ENCODE results near the gene KRAS.

The KRAS gene

DNA sequence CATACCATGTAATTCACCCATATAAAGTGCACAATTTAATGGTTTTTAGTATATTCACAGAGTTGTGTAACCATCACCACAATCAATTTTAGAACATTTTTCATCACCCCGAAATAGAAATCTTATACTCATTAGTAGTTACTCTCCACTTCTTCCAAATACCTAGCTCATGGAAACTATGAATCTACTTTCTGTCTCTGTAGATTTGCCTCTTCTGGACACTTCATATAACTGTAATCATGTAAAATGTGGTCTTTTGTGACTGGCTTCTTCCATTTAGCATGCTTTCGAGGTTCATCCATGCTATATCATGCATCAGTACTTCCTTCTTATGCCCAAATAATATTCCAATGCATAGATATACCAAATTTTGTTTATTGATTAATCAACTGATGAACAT lies 66.6 kb downstream of the KRAS start:
- TF ChIP-seq, protein P1, sequence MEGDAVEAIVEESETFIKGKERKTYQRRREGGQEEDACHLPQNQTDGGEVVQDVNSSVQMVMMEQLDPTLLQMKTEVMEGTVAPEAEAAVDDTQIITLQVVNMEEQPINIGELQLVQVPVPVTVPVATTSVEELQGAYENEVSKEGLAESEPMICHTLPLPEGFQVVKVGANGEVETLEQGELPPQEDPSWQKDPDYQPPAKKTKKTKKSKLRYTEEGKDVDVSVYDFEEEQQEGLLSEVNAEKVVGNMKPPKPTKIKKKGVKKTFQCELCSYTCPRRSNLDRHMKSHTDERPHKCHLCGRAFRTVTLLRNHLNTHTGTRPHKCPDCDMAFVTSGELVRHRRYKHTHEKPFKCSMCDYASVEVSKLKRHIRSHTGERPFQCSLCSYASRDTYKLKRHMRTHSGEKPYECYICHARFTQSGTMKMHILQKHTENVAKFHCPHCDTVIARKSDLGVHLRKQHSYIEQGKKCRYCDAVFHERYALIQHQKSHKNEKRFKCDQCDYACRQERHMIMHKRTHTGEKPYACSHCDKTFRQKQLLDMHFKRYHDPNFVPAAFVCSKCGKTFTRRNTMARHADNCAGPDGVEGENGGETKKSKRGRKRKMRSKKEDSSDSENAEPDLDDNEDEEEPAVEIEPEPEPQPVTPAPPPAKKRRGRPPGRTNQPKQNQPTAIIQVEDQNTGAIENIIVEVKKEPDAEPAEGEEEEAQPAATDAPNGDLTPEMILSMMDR (IDR thresholded peaks at IDR 0.05; ENCODE audit: unreplicated experiment in 3 of 3) = no peak
- no peaks in the 10 kb centered on the region for H3K36me3 Mint-ChIP-seq (ENCODE audit: low read depth)
- H3K27me3 Mint-ChIP-seq (ENCODE audit: low read depth) = no peaks in the 10 kb centered on the region
- H3K27ac Mint-ChIP-seq = no peak overlapping the region
- H3K4me3 Mint-ChIP-seq = no peak overlapping the region
- no peaks in the 10 kb centered on the region for H3K9me3 Mint-ChIP-seq
- H3K4me1 Mint-ChIP-seq = peaks cover 4% of the 10 kb centered on the region

DNA sequence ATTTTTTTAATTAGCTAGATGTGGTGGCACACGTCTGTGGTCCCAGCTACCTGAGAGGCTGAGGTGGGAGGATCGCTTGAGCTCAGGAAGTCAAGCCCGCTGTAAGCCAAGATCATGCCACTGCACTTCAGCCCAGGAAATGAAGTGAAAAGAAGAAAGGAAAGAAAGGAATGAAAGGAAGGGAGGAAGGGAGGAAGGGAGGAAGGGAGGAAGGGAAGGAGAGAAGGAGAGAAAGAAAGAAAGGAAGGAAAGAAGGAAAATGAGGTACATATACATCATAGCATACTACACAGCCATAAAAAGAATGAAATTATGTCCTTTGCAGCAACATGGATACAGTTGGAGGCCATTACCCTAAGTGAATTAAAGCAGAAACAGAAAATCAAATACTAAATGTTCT lies 68.0 kb downstream of the KRAS start:
- Mint-ChIP-seq H3K36me3 (ENCODE audit: low read depth) (no peaks in the 10 kb centered on the region), H3K27ac (no peak overlapping the region), H3K9me3 (no peaks in the 10 kb centered on the region), H3K27me3 (ENCODE audit: low read depth) (no peaks in the 10 kb centered on the region), H3K4me1 (no peaks in the 10 kb centered on the region), H3K4me3 (no peak overlapping the region)
- TF ChIP-seq, protein P1 (IDR thresholded peaks at IDR 0.05; ENCODE audit: unreplicated experiment in 3 of 3) = no peak

DNA sequence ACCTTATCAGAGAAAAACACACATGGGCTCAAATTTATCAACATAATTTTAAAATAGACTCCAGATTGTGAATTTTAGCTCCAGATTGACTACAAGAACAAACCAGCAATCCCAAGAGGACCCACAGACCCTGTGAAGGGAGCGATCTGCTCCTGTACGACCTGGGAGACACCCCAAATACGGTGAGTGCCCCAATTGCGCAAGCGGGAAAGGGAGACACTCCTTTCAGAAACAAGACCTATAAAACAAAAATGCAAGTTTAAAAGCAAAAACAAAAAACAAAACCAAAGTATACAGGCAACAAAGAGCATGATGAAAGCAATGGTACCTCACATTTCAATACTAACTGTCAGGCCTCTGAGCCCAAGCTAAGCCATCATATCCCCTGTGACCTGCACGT lies 87.9 kb downstream of the KRAS start:
- H3K36me3 Mint-ChIP-seq (ENCODE audit: low read depth) = no peaks in the 10 kb centered on the region
- H3K9me3 Mint-ChIP-seq = no peaks in the 10 kb centered on the region
- TF ChIP-seq, protein P1 (IDR thresholded peaks at IDR 0.05; ENCODE audit: unreplicated experiment in 3 of 3) = no peak
- H3K27me3 Mint-ChIP-seq (ENCODE audit: low read depth) = peaks cover 4% of the 10 kb centered on the region
- no peaks in the 10 kb centered on the region for H3K4me1 Mint-ChIP-seq
- H3K27ac Mint-ChIP-seq = no peak overlapping the region
- no peak overlapping the region for H3K4me3 Mint-ChIP-seq

DNA sequence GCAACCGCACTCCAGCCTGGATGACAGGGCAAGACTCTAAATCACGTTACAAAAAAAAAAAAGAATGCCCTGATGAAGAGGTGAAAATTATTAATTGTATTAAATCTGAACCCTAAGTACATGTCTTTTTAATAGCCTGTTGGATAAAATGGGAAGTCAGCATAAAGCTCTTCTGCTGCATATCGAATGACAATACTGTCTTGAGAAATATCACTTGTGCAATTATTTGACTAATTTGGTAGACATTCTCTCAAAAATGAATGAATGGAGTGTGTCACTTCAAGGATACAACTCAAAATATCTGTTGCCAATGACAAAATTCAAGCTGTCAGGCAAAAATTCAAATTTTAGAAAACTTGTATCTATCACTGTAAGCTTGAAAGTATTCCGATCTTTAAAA lies 94.7 kb downstream of the KRAS start:
- Mint-ChIP-seq H3K36me3 (ENCODE audit: low read depth) (no peaks in the 10 kb centered on the region), H3K27ac (no peak overlapping the region), H3K9me3 (no peaks in the 10 kb centered on the region), H3K4me3 (no peak overlapping the region), H3K27me3 (ENCODE audit: low read depth) (peaks cover 4% of the 10 kb centered on the region), H3K4me1 (no peaks in the 10 kb centered on the region)
- TF ChIP-seq, protein P1 (IDR thresholded peaks at IDR 0.05; ENCODE audit: unreplicated experiment in 3 of 3) = no peak

DNA sequence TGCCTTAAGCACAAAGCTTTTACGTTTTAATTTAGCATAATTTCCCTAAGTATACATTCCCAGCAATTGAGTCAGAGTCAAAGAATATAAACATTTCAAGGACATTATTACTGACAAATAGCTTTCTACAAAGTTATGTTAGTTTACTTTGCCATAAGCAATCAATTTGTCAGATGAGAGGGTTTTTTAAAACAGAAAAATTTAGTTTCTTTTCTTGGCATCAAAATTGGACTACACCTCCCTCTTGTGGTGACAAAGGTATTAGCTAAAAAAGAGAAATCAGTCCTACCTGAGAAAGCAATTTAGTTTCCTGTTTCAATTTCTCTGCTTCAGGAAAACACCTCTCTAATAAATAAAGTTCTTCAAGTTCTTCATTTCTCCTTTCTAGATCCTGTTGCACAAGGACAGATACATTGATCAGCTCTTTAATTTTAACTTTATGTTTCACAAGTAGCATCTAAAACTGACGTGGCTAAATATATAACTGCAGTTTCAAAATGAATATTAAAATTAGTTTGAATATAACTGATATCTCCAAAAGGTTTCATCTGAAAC lies 95.6 kb downstream of the KRAS start:
- no peaks in the 10 kb centered on the region for H3K36me3 Mint-ChIP-seq (ENCODE audit: low read depth)
- no peak overlapping the region for H3K27ac Mint-ChIP-seq
- no peaks in the 10 kb centered on the region for H3K4me1 Mint-ChIP-seq
- TF ChIP-seq, protein P1 (IDR thresholded peaks at IDR 0.05; ENCODE audit: unreplicated experiment in 3 of 3) = peak; percentile 59 to 76 (median 65)
- H3K4me3 Mint-ChIP-seq = no peak overlapping the region
- H3K27me3 Mint-ChIP-seq (ENCODE audit: low read depth) = peaks cover under 1% of the 10 kb centered on the region
- no peaks in the 10 kb centered on the region for H3K9me3 Mint-ChIP-seq
